ENCODE data around the gene KRTAP1-1. TPM values are rescaled to one million over a fixed set of nuclear protein-coding genes. Genes with fewer than 3 reads are reported as not detected.

Gene KRTAP1-1
- total and polyA plus RNA-seq, 2 of the 8 experiments (the other 6 are each of a cell fraction or from before 2014, with no cell fraction given): not detected

DNA sequence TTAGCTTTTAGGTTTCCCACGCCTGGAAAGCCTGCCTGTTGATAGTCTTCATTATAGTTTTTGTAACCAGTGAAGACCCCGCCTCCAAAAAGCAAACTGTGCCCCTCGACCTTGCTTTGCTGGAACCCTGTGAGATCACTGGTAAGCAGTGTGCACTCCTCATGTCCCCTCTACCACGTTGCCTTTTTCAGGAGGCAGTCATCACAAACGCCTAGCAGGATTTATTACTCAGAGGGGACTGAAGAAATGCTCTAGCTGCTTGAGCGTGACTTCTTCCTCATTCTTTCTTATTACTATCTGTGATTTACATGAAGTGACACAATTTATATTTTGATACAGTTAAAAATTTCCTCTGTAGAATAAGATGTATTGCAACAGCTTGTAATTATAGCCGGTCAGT is 25.8 kb downstream of the KRTAP1-1 start:
- H3K79me1 ChIP-seq (ENCODE audit: low read depth, low read length): no peaks in the 10 kb centered on the region
- no peak overlapping the region for H3K4ac ChIP-seq (replicated peaks; ENCODE audit: insufficient read length, low read depth, low read length)
- DNase-seq (ENCODE audit: low read depth in 1 of 2, low spot score in 2 of 2): no peak
- H3K27me3 ChIP-seq (replicated peaks in 1 of 4; ENCODE audit: control insufficient read depth in 3 of 4, extremely low read depth in 1 of 4, insufficient read depth in 3 of 4, low read length in 3 of 4): no peaks in the 10 kb centered on the region; a peak in 1 of 7 replicates
- no peaks in the 10 kb centered on the region for H3K23me2 ChIP-seq (ENCODE audit: low read depth, low read length)
- H2AK5ac ChIP-seq (ENCODE audit: low read depth, low read length): no peak overlapping the region
- no peak for TF ChIP-seq SP1 (IDR thresholded peaks at IDR 0.05; ENCODE audit: low read depth, low read length)
- no peak for TF ChIP-seq RFX5 (IDR thresholded peaks at IDR 0.05; ENCODE audit: borderline replicate concordance, low read depth, low read length)
- TF ChIP-seq TEAD4 (IDR thresholded peaks at IDR 0.05; ENCODE audit: low read depth, low read length): no peak
- TF ChIP-seq GABPA (IDR thresholded peaks at IDR 0.05; ENCODE audit: borderline replicate concordance, insufficient read depth, low read length): no peak
- no peaks in the 10 kb centered on the region for H4K20me1 ChIP-seq (replicated peaks in 1 of 2; ENCODE audit: control insufficient read depth in 1 of 2, insufficient read depth in 2 of 2, low read length in 2 of 2)
- no peak overlapping the region for H3K27ac ChIP-seq (ENCODE audit: low read depth, low read length)
- H3K79me2 ChIP-seq (ENCODE audit: control insufficient read depth in 1 of 2, insufficient read depth in 2 of 2, low read length in 2 of 2): no peaks in the 10 kb centered on the region
- no peak overlapping the region for H3K56ac ChIP-seq (replicated peaks; ENCODE audit: insufficient read length, low read depth, low read length)
- H4K91ac ChIP-seq (replicated peaks; ENCODE audit: insufficient read length, low read length): no peak overlapping the region
- H2BK12ac ChIP-seq (ENCODE audit: low read depth, low read length): no peak overlapping the region
- POLR2A ChIA-PET (ENCODE audit: partially characterized antibody): no interaction called here
- H3K9me3 ChIP-seq (ENCODE audit: insufficient read depth in 2 of 2, low read depth in 1 of 2, low read length in 1 of 2): no peaks in the 10 kb centered on the region
- no peak overlapping the region for H3K18ac ChIP-seq (ENCODE audit: extremely low read depth, low read length)
- H3K14ac ChIP-seq (ENCODE audit: insufficient read length): no peak overlapping the region
- H3K36me3 ChIP-seq (ENCODE audit: control insufficient read depth in 2 of 4, insufficient read depth in 4 of 4, low read length in 3 of 4): no peaks in the 10 kb centered on the region
- 84% methylated on average over 7 of the region's 7 CpGs; no CpG with 5 or more reads in 1 of the 2 experiments for WGBS, 2 experiments (ENCODE audit: extremely low coverage in 1 of 2, insufficient coverage in 1 of 2, insufficient read length in 1 of 2, insufficient replicate concordance in 2 of 2, low coverage in 1 of 2, low lambda C conversion rate in 2 of 2, missing lambda C conversion rate in 1 of 2)
- no peaks in the 10 kb centered on the region for H3K4me1 ChIP-seq (replicated peaks in 1 of 4; ENCODE audit: control insufficient read depth in 3 of 4, insufficient read depth in 4 of 4, low read length in 3 of 4)
- no peak for FAIRE-seq
- no peak overlapping the region for H3K23ac ChIP-seq (ENCODE audit: insufficient read length)
- no peak overlapping the region for H2AFZ ChIP-seq (ENCODE audit: low read length)
- no peak overlapping the region for H2BK15ac ChIP-seq (ENCODE audit: low read length)
- H4K8ac ChIP-seq (ENCODE audit: extremely low read depth, insufficient read depth, low read length): no peak overlapping the region
- CTCF ChIA-PET (ENCODE audit: partially characterized antibody): interaction anchor here (0.7 kb wide), 1 partner anchor 152 kb away, joined by 3 read pairs; no protein-coding TSS in a partner anchor
- no peak overlapping the region for H3K4me3 ChIP-seq (ENCODE audit: extremely low read depth in 1 of 4, insufficient read depth in 2 of 4, low read depth in 3 of 4, low read length in 4 of 4)
- H2BK20ac ChIP-seq (ENCODE audit: low read length): no peak overlapping the region
- H2BK5ac ChIP-seq (ENCODE audit: low read depth, low read length): no peak overlapping the region
- H3K4me2 ChIP-seq (ENCODE audit: insufficient read depth in 1 of 2, low read depth in 2 of 2, low read length in 2 of 2): no peak overlapping the region
- H3K9ac ChIP-seq (replicated peaks in 1 of 4; ENCODE audit: extremely low read depth in 1 of 4, low read depth in 3 of 4, low read length in 3 of 4): no peak overlapping the region
- no peak overlapping the region for H2BK120ac ChIP-seq (replicated peaks; ENCODE audit: low read depth, low read length)
- no peak overlapping the region for H4K5ac ChIP-seq (ENCODE audit: insufficient read length, low read depth, low read length)

Data from H1 (cell line).